Measurements from ENCODE around the gene ATP1B1. TPM values are rescaled to one million over a fixed set of nuclear protein-coding genes. Genes with fewer than 3 reads are reported as not detected.

The ATP1B1 gene
- total and polyA plus RNA-seq, 8 donors = 93.4 to 213 (median 166) TPM

GRCh38 chr1:169138866-169139670, 32.6 kb downstream of the ATP1B1 start:
- H3K4me1 ChIP-seq = peaks cover 0 to 1% (median 0%) of the 10 kb centered on the region in 3 donors
- intact Hi-C loops (cut with DNase I) = no loop called here
- H3K27me3 ChIP-seq = no peaks in the 10 kb centered on the region
- H3K27ac ChIP-seq = no peak overlapping the region
- WGBS, 2 donors = 89 to 93% methylated on average over 2 of the region's 2 CpGs
- FAIRE-seq = no peak
- ATAC-seq = no peak
- no peak for TF ChIP-seq CTCF (IDR thresholded peaks at IDR 0.05)
- no peaks in the 10 kb centered on the region for H3K9me3 ChIP-seq
- H3K36me3 ChIP-seq = no peaks in the 10 kb centered on the region
- no peak for DNase-seq
- H3K4me3 ChIP-seq = no peak overlapping the region

- Histone ChIP-seq H3K4me1 (peaks cover 21 to 22% (median 21%) of the 10 kb centered on the region in 3 donors), H3K36me3 (no peaks in the 10 kb centered on the region), H3K27ac (no peak overlapping the region), H3K4me3 (no peak overlapping the region), H3K27me3 (no peaks in the 10 kb centered on the region), H3K9me3 (no peaks in the 10 kb centered on the region)
- TF ChIP-seq CTCF (IDR thresholded peaks at IDR 0.05) = no peak
- FAIRE-seq = peak; percentile 9
- WGBS, 2 donors = 87 to 92% methylated on average over 3 of the region's 3 CpGs
- no peak for ATAC-seq
- intact Hi-C loops (cut with DNase I) = no loop called here
- no peak for DNase-seq
These were observed 34.9 kb downstream of the ATP1B1 start for GRCh38 chr1:169141356-169141755.

- Histone ChIP-seq H3K36me3 (no peaks in the 10 kb centered on the region), H3K4me1 (peaks cover 21 to 29% (median 29%) of the 10 kb centered on the region in 3 donors), H3K4me3 (no peak overlapping the region), H3K9me3 (no peaks in the 10 kb centered on the region), H3K27me3 (no peaks in the 10 kb centered on the region), H3K27ac (no peak overlapping the region)
- FAIRE-seq (no peak), DNase-seq (no peak), ATAC-seq (no peak)
- intact Hi-C loops (cut with DNase I) = no loop called here
- 43 to 86% methylated on average over 1 of the region's 1 CpG for WGBS, 2 donors
- no peak for TF ChIP-seq CTCF (IDR thresholded peaks at IDR 0.05)
These were observed 35.6 kb downstream of the ATP1B1 start for GRCh38 chr1:169142129-169142528.

GRCh38 chr1:169143346-169143745, 36.9 kb downstream of the ATP1B1 start:
- FAIRE-seq (no peak), DNase-seq (no peak), ATAC-seq (no peak)
- H3K4me1 ChIP-seq = peaks cover 30 to 40% (median 37%) of the 10 kb centered on the region in 3 donors
- no peak for TF ChIP-seq CTCF (IDR thresholded peaks at IDR 0.05)
- WGBS, 2 donors = 78 to 81% methylated on average over 3 of the region's 3 CpGs
- no peak overlapping the region for H3K4me3 ChIP-seq
- H3K27me3 ChIP-seq = no peaks in the 10 kb centered on the region
- no peaks in the 10 kb centered on the region for H3K36me3 ChIP-seq
- no peaks in the 10 kb centered on the region for H3K9me3 ChIP-seq
- H3K27ac ChIP-seq = peak overlapping the region in 1 of 4 donors; percentile 59
- intact Hi-C loops (cut with DNase I) = no loop called here

GRCh38 chr1:169143984-169144383, 37.5 kb downstream of the ATP1B1 start:
- no peak for ATAC-seq
- intact Hi-C loops (cut with DNase I) = no loop called here
- no peak for FAIRE-seq
- no peak for DNase-seq
- Histone ChIP-seq H3K36me3 (no peaks in the 10 kb centered on the region), H3K9me3 (no peaks in the 10 kb centered on the region), H3K27me3 (no peaks in the 10 kb centered on the region), H3K4me1 (peaks cover 36 to 46% (median 44%) of the 10 kb centered on the region in 3 donors), H3K27ac (peak overlapping the region in 2 of 4 donors; percentile 20 to 59), H3K4me3 (no peak overlapping the region)
- TF ChIP-seq CTCF (IDR thresholded peaks at IDR 0.05) = no peak

All from pancreas (tissue), 10 donors.